PC-3 (cell line): Measurements from ENCODE around the gene WDFY1. TPM values are rescaled to one million over a fixed set of nuclear protein-coding genes. Genes with fewer than 3 reads are reported as not detected.

ENCODE experiments used
- ATAC-seq: fragments of 200-7000 bp; cut with Tn5 transposase; 2 replicates; pipeline ENCODE4 v1.9.1; 2020; ENCODE audit warnings: mild to moderate bottlenecking, moderate library complexity
- BruUV-seq: library from RNA; stranded (reverse); fragments of 400-500 nt; replicated peaks from 2 replicates; lab custom pipeline; 2021; lab: Mats Ljungman, UMichigan
- CTCF ChIA-PET: fragments of 300-600 bp; sonication (Branson Sonifier 250); formaldehyde crosslinking; loops from one replicate; lab custom pipeline; 2022; ENCODE audit warnings: antibody characterized with exemption; lab: Charles Lee
- POLR2A ChIA-PET: fragments of 300-600 bp; sonication (Branson Sonifier 250); formaldehyde crosslinking; loops from one replicate; lab custom pipeline; 2022; ENCODE audit warnings: antibody characterized with exemption; ENCODE audit not compliant: unreplicated experiment; lab: Charles Lee
- DNase-seq: peaks from one replicate; pipeline ENCODE4 v3.0.0-alpha.2; 2015
- H2AFZ ChIP-seq: fragments of 300-600 bp; sonication (generic); 2 replicates; pipeline ENCODE4 v1.6.0; 2016; ENCODE audit warnings: antibody characterized with exemption, low read length
- H3F3A ChIP-seq: fragments of 300-600 bp; sonication (generic); one replicate; pipeline ENCODE4 v1.6.0; 2017; ENCODE audit warnings: antibody characterized with exemption, low read length, control low read depth, mild to moderate bottlenecking; ENCODE audit not compliant: unreplicated experiment
- H3K27ac ChIP-seq: fragments of 300-600 bp; sonication (generic); 2 replicates; pipeline ENCODE4 v1.5.1; 2016; ENCODE audit warnings: mild to moderate bottlenecking, low read length
- H3K27me3 ChIP-seq: fragments of 300-600 bp; sonication (generic); 2 replicates; pipeline ENCODE4 v1.6.1; 2016; ENCODE audit warnings: low read length, mixed read lengths
- H3K36me3 ChIP-seq: fragments of 300-600 bp; sonication (generic); 2 replicates; pipeline ENCODE4 v1.6.1; 2016; ENCODE audit warnings: low read depth, mixed run types, low read length, mixed read lengths
- H3K4me1 ChIP-seq: fragments of 300-600 bp; sonication (generic); 2 replicates; pipeline ENCODE4 v1.5.1; 2016; ENCODE audit warnings: low read length; ENCODE audit not compliant: insufficient read depth
- H3K4me2 ChIP-seq: fragments of 300-600 bp; sonication (generic); 2 replicates; pipeline ENCODE4 v1.6.0; 2016; ENCODE audit warnings: low read length
- H3K4me3 ChIP-seq: fragments of 300-600 bp; sonication (generic); 2 replicates; pipeline ENCODE4 v1.5.1; 2016; ENCODE audit warnings: mild to moderate bottlenecking, low read length, mixed read lengths
- H3K79me2 ChIP-seq: fragments of 300-600 bp; sonication (generic); 2 replicates; pipeline ENCODE4 v1.6.1; 2017; ENCODE audit warnings: low read length, mixed read lengths
- H3K9ac ChIP-seq: fragments of 300-600 bp; sonication (generic); 2 replicates; pipeline ENCODE4 v1.6.0; 2016; ENCODE audit warnings: mild to moderate bottlenecking, low read length
- H3K9me2 ChIP-seq: fragments of 300-600 bp; sonication (generic); replicated peaks from 2 replicates; pipeline ENCODE4 v1.6.1; 2016; ENCODE audit warnings: mixed run types, low read length, mixed read lengths
- H3K9me3 ChIP-seq: fragments of 300-600 bp; sonication (generic); 2 replicates; pipeline ENCODE4 v1.6.1; 2016; ENCODE audit warnings: low read length, mixed read lengths
- H4K20me1 ChIP-seq: fragments of 300-600 bp; sonication (generic); 2 replicates; pipeline ENCODE4 v1.6.1; 2016; ENCODE audit warnings: low read length, mixed read lengths
- EZH2 ChIP-seq: fragments of 300-600 bp; sonication (generic); IDR thresholded peaks from one replicate; pipeline ENCODE4 v1.6.1; 2017; ENCODE audit warnings: antibody characterized with exemption, mild to moderate bottlenecking, low read length; ENCODE audit not compliant: unreplicated experiment
- EZH2phosphoT487 ChIP-seq: fragments of 300-600 bp; sonication (generic); IDR thresholded peaks from 2 replicates; pipeline ENCODE4 v1.6.1; 2018; ENCODE audit warnings: mild to moderate bottlenecking, antibody characterized with exemption, low read length, borderline replicate concordance
- intact Hi-C: fragments of 100-400 bp; cut with micrococcal nuclease; formaldehyde crosslinking; loops from 2 replicates; pipeline ENCODE4 v1.9.0; 2023
- total RNA-seq: library from RNA; depleted of rRNA; stranded (reverse); fragments of >200 nt; gene quantifications from 2 replicates; pipeline ENCODE4 v1.2.3, GENCODE V29; 2014
- TF ChIP-seq, protein P1 (sequence below): fragments of 300-600 bp; sonication (generic); conservative IDR thresholded peaks from 2 replicates; pipeline ENCODE4 v1.5.1; 2017; ENCODE audit warnings: antibody characterized with exemption, low read depth, mild to moderate bottlenecking, low read length

The WDFY1 gene
- total RNA-seq, 1 experiment from 2014 or later: 47.7 TPM

DNA sequence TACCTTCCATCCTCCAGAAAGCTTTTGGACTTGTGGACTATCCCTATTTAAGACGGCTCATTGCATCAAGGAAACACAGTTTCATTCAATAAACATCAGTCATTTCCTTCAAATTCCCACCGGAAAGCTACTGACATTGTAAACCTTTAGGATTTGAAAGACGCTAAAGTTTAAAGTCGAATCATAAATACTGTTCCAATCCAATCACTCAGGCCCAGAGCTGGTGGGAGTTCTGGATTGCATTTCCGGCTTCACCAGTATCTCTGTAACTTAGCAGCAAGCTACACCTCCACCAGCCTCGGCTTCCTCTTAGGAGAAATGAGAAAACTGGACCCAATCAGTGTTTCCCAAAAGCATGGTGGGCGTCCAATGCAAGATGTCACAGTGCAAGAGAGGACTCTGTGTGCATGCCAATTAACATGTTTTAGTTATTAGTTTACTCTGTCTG is 1.6 kb downstream of the WDFY1 start:
- Histone ChIP-seq H4K20me1 (0 out of 2 replicates have a peak, but pooled peaks cover 6% of the 10 kb centered on the region), H2AFZ (peak overlapping the region; percentile 90), H3K79me2 (peaks cover 71% of the 10 kb centered on the region), H3K4me1 (peaks cover 23% of the 10 kb centered on the region), H3K36me3 (peaks cover 11% of the 10 kb centered on the region; the same call in 1 of the 2 replicates), H3K4me2 (peak overlapping the region; percentile 88), H3K9me3 (no peaks in the 10 kb centered on the region), H3F3A (peaks cover 4% of the 10 kb centered on the region), H3K27me3 (no peaks in the 10 kb centered on the region), H3K9ac (peak overlapping the region; percentile 94), H3K9me2 (no peaks in the 10 kb centered on the region), H3K4me3 (peak overlapping the region; percentile 92), H3K27ac (peak overlapping the region; percentile 75)
- TSS peak; percentile 57 for BruUV-seq
- ChIA-PET POLR2A (interaction anchor here (0.7 kb wide), 2 partner anchors 82 to 144 kb away, joined by 3 to 4 read pairs; no protein-coding TSS in a partner anchor), CTCF (interaction anchor here (0.5 to 1.4 kb wide), 2 partner anchors 20 to 82 kb away, joined by 3 read pairs; no protein-coding TSS in a partner anchor)
- peak; percentile 78 for DNase-seq
- TF ChIP-seq EZH2phosphoT487 (no peak), EZH2 (no peak)
- TF ChIP-seq, protein P1, sequence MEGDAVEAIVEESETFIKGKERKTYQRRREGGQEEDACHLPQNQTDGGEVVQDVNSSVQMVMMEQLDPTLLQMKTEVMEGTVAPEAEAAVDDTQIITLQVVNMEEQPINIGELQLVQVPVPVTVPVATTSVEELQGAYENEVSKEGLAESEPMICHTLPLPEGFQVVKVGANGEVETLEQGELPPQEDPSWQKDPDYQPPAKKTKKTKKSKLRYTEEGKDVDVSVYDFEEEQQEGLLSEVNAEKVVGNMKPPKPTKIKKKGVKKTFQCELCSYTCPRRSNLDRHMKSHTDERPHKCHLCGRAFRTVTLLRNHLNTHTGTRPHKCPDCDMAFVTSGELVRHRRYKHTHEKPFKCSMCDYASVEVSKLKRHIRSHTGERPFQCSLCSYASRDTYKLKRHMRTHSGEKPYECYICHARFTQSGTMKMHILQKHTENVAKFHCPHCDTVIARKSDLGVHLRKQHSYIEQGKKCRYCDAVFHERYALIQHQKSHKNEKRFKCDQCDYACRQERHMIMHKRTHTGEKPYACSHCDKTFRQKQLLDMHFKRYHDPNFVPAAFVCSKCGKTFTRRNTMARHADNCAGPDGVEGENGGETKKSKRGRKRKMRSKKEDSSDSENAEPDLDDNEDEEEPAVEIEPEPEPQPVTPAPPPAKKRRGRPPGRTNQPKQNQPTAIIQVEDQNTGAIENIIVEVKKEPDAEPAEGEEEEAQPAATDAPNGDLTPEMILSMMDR: no peak
- intact Hi-C loops: loop anchor here (5.0 to 10.0 kb wide), 2 partner anchors 46 to 109 kb away; partner anchors contain the start of gene AP1S3
- ATAC-seq: peak; percentile 57

DNA sequence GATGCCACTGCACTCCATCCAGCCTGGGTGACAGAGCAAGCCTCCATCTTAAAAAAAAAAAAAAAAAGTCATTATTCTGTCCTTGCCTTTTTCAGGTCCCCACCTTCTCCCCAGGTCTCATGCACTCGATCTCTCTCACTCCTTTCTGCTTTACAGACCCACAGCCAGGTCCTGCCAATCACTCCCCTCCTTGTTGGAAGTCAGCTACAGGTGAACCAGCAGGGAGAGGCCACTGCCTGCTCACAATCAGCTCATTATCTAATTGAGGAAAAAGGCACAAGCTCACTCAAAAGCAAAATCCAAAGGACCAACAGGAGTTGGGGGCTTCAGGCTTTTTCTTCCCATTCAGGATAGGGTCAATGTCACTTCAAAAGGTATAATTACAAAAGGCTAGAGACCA is 2.0 kb downstream of the WDFY1 start:
- H3K4me1 ChIP-seq: peaks cover 23% of the 10 kb centered on the region
- H3K9ac ChIP-seq: peak overlapping the region; percentile 22
- intact Hi-C loops: loop anchor here (5.0 to 10.0 kb wide), 2 partner anchors 46 to 108 kb away; partner anchors contain the start of gene AP1S3
- ATAC-seq: no peak
- H2AFZ ChIP-seq: 0 out of 2 replicates have a peak overlapping the region, but pooled peaks have one; percentile 90
- peak overlapping the region; percentile 92 for H3K4me3 ChIP-seq
- no peaks in the 10 kb centered on the region for H3K9me2 ChIP-seq
- peak overlapping the region; percentile 88 for H3K4me2 ChIP-seq
- BruUV-seq: no TSS peak
- 0 out of 2 replicates have a peak, but pooled peaks cover 6% of the 10 kb centered on the region for H4K20me1 ChIP-seq
- ChIA-PET CTCF (interaction anchor here (0.5 to 1.4 kb wide), 2 partner anchors 19 to 82 kb away, joined by 3 read pairs; no protein-coding TSS in a partner anchor), POLR2A (interaction anchor here (0.6 to 0.7 kb wide), 2 partner anchors 82 to 104 kb away, joined by 4 read pairs; no protein-coding TSS in a partner anchor)
- peaks cover 4% of the 10 kb centered on the region for H3F3A ChIP-seq
- peaks cover 11% of the 10 kb centered on the region; the same call in 1 of the 2 replicates for H3K36me3 ChIP-seq
- DNase-seq: no peak
- H3K79me2 ChIP-seq: peaks cover 76% of the 10 kb centered on the region
- H3K27me3 ChIP-seq: no peaks in the 10 kb centered on the region
- no peaks in the 10 kb centered on the region for H3K9me3 ChIP-seq
- TF ChIP-seq EZH2 (no peak), EZH2phosphoT487 (no peak)
- TF ChIP-seq, protein P1: no peak
- H3K27ac ChIP-seq: peak overlapping the region; percentile 75
